DND-41 (cell line): Measurements from ENCODE around the gene C6orf47.
"Not testable (repeated sequence)": the region's sequence is repeated elsewhere in the genome, so short reads cannot be mapped to it uniquely, and the experiment has no call there.

Experiments
- ATAC-seq: fragments of 200-7000 bp; cut with Tn5 transposase; 3 replicates; pipeline ENCODE4 v1.9.1; 2021; ENCODE audit warnings: low read depth; ENCODE audit not compliant: insufficient read depth
- DNase-seq: peaks from one replicate; pipeline ENCODE4 v3.0.0-alpha.2; 2020
- H2AFZ ChIP-seq: 2 replicates; pipeline ENCODE4 v1.6.0; 2012; ENCODE audit warnings: low read depth, low read length
- H3K27ac ChIP-seq: 2 replicates; pipeline ENCODE4 v1.5.1; 2012; ENCODE audit warnings: low read length, inconsistent platforms
- H3K27me3 ChIP-seq: fragments of 200-600 bp; sonication (generic); 2 replicates; pipeline ENCODE4 v1.6.0; 2012; ENCODE audit warnings: low read length, mild to moderate bottlenecking, inconsistent platforms; ENCODE audit not compliant: insufficient read depth, poor library complexity
- H3K36me3 ChIP-seq: 2 replicates; pipeline ENCODE4 v1.5.1; 2012; ENCODE audit warnings: low read length, inconsistent platforms; ENCODE audit not compliant: insufficient read depth
- H3K4me1 ChIP-seq: 2 replicates; pipeline ENCODE4 v1.5.1; 2012; ENCODE audit warnings: mild to moderate bottlenecking, low read length; ENCODE audit not compliant: insufficient read depth
- H3K4me2 ChIP-seq: 2 replicates; pipeline ENCODE4 v1.6.0; 2012; ENCODE audit warnings: mild to moderate bottlenecking, moderate library complexity, low read length, inconsistent platforms; ENCODE audit not compliant: insufficient read depth
- H3K4me3 ChIP-seq, 2 experiments: fragments of 200-600 bp in 1 of 2; shearing (Covaris generic) in 1 of 2; 2 replicates each; pipeline ENCODE4 v1.5.1; 2012 to 2016; ENCODE audit warnings: inconsistent platforms in 2 of 2, low read length in 2 of 2, mild to moderate bottlenecking in 2 of 2, low read depth in 1 of 2, moderate library complexity in 1 of 2
- H3K79me2 ChIP-seq: 2 replicates; pipeline ENCODE4 v1.6.0; 2012; ENCODE audit warnings: low read length, inconsistent platforms; ENCODE audit not compliant: insufficient read depth
- H3K9ac ChIP-seq: 2 replicates; pipeline ENCODE4 v1.6.0; 2012; ENCODE audit warnings: low read depth, mild to moderate bottlenecking, inconsistent platforms, low read length, moderate library complexity
- H3K9me3 ChIP-seq: 2 replicates; pipeline ENCODE4 v1.5.1; 2012; ENCODE audit warnings: low read length, moderate library complexity, mild to moderate bottlenecking, inconsistent platforms; ENCODE audit not compliant: insufficient read depth, severe bottlenecking
- H4K20me1 ChIP-seq: 2 replicates; pipeline ENCODE4 v1.6.0; 2012; ENCODE audit warnings: low read length; ENCODE audit not compliant: insufficient read depth
- CTCF ChIP-seq: IDR thresholded peaks from 2 replicates; pipeline ENCODE4 v1.5.1; 2012; ENCODE audit warnings: borderline replicate concordance, low read length, moderate library complexity, mild to moderate bottlenecking; ENCODE audit not compliant: poor library complexity, severe bottlenecking; ENCODE audit errors: extremely low read depth
- EZH2 ChIP-seq: IDR thresholded peaks from 3 replicates; pipeline ENCODE4 v1.6.1; 2012; ENCODE audit warnings: borderline replicate concordance, low read depth, mild to moderate bottlenecking, moderate library complexity, low read length, inconsistent platforms; ENCODE audit not compliant: severe bottlenecking

C6orf47 gene

GRCh38 chr6:31660381-31661261 is at the start of gene C6orf47:
TSS of gene C6orf47 (minus strand) at chr6:31660778. CDS start at chr6:31659947, 831 bp downstream.
- peak; percentile 88 for DNase-seq
- Histone ChIP-seq H3K4me3 (peak within 1 kb of the TSS; percentile 72 to 96), H3K4me1 (peaks cover 70% of the 10 kb centered on the region), H3K9ac (peak within 1 kb of the TSS; percentile 91), H3K9me3 (no peaks in the 10 kb centered on the region), H3K79me2 (peaks cover 85% of the 10 kb centered on the region), H3K27ac (peak within 1 kb of the TSS; percentile 87), H3K4me2 (peak within 1 kb of the TSS; percentile 96), H3K27me3 (no peaks in the 10 kb centered on the region), H3K36me3 (peaks cover 72% of the 10 kb centered on the region), H2AFZ (peak within 1 kb of the TSS; percentile 76), H4K20me1 (peaks cover 13% of the 10 kb centered on the region)
- ATAC-seq: peak; percentile 80
- TF ChIP-seq CTCF: no peak
- no peak for TF ChIP-seq EZH2

GRCh38 chr6:31709157-31709556 is 48.6 kb upstream of the C6orf47 start:
- H3K27ac ChIP-seq, H3K36me3 ChIP-seq, H3K27me3 ChIP-seq, ATAC-seq, H2AFZ ChIP-seq, H3K9ac ChIP-seq, H3K9me3 ChIP-seq, H3K4me3 ChIP-seq, H3K4me1 ChIP-seq, H4K20me1 ChIP-seq, H3K4me2 ChIP-seq, DNase-seq, H3K79me2 ChIP-seq: not testable (repeated sequence)

GRCh38 chr6:31708224-31708623 is 47.6 kb upstream of the C6orf47 start:
- Histone ChIP-seq H2AFZ (no peak overlapping the region), H3K9me3 (no peaks in the 10 kb centered on the region), H3K27me3 (no peaks in the 10 kb centered on the region), H3K79me2 (no peaks in the 10 kb centered on the region), H4K20me1 (no peaks in the 10 kb centered on the region), H3K9ac (no peak overlapping the region), H3K27ac (no peak overlapping the region), H3K36me3 (no peaks in the 10 kb centered on the region), H3K4me3 (no peak overlapping the region), H3K4me1 (peaks cover 10% of the 10 kb centered on the region), H3K4me2 (no peak overlapping the region)
- no peak for TF ChIP-seq EZH2
- no peak for TF ChIP-seq CTCF
- no peak for DNase-seq
- no peak for ATAC-seq

GRCh38 chr6:31707701-31708100 is 47.1 kb upstream of the C6orf47 start:
- H3K27me3 ChIP-seq: no peaks in the 10 kb centered on the region
- no peak for DNase-seq
- no peak overlapping the region for H2AFZ ChIP-seq
- H3K4me2 ChIP-seq: no peak overlapping the region
- H3K27ac ChIP-seq: no peak overlapping the region
- no peaks in the 10 kb centered on the region for H3K36me3 ChIP-seq
- ATAC-seq: no peak
- H3K4me3 ChIP-seq: no peak overlapping the region
- H3K9me3 ChIP-seq: no peaks in the 10 kb centered on the region
- H3K4me1 ChIP-seq: peaks cover 10% of the 10 kb centered on the region
- TF ChIP-seq CTCF (no peak), EZH2 (no peak)
- no peaks in the 10 kb centered on the region for H4K20me1 ChIP-seq
- peaks cover 3% of the 10 kb centered on the region for H3K79me2 ChIP-seq
- no peak overlapping the region for H3K9ac ChIP-seq
